IMR-90 (cell line): ENCODE measurements around the gene ZDHHC12. TPM values are rescaled to one million over a fixed set of nuclear protein-coding genes. Genes with fewer than 3 reads are reported as not detected.

Source experiments
- ATAC-seq: fragments of 200-7000 bp; cut with Tn5 transposase; 2 replicates; pipeline ENCODE4 v1.9.1; 2020; ENCODE audit warnings: low read depth, mild to moderate bottlenecking, moderate library complexity
- BruUV-seq: library from RNA; stranded (reverse); fragments of 400-500 nt; replicated peaks from 2 replicates; lab custom pipeline; 2021; lab: Mats Ljungman, UMichigan
- CTCF ChIA-PET: fragments of 300-600 bp; formaldehyde crosslinking; extraction: SDS; loops from one replicate; lab custom pipeline; 2021; ENCODE audit warnings: antibody characterized with exemption; lab: Yijun Ruan, JAX
- POLR2A ChIA-PET: fragments of 300-600 bp; sonication (Branson Sonifier 250); formaldehyde crosslinking; loops from one replicate; lab custom pipeline; 2022; ENCODE audit warnings: antibody characterized with exemption; ENCODE audit not compliant: unreplicated experiment; lab: Charles Lee
- DNase-seq: peaks from one replicate; pipeline ENCODE4 v3.0.0; 2013
- H2AFZ ChIP-seq: replicated peaks from 2 replicates; pipeline ENCODE3; 2013; ENCODE audit warnings: low read length, mild to moderate bottlenecking; ENCODE audit not compliant: poor library complexity
- H2AK5ac ChIP-seq: 2 replicates; pipeline ENCODE4 v1.6.1; 2013; ENCODE audit warnings: low read depth, low read length, inconsistent platforms
- H2AK9ac ChIP-seq: replicated peaks from 2 replicates; pipeline ENCODE3; 2013; ENCODE audit warnings: mild to moderate bottlenecking, low read depth, low read length, moderate library complexity; ENCODE audit not compliant: poor library complexity
- H2BK120ac ChIP-seq: 2 replicates; pipeline ENCODE4 v1.6.1; 2013; ENCODE audit warnings: low read depth, low read length, inconsistent platforms
- H2BK15ac ChIP-seq: 3 replicates; pipeline ENCODE4 v1.6.1; 2013; ENCODE audit warnings: low read depth, low read length, inconsistent platforms
- H2BK20ac ChIP-seq: 2 replicates; pipeline ENCODE4 v1.6.1; 2013; ENCODE audit warnings: low read depth, mild to moderate bottlenecking, inconsistent platforms, low read length, moderate library complexity
- H2BK5ac ChIP-seq: 2 replicates; pipeline ENCODE4 v1.6.1; 2013; ENCODE audit warnings: mild to moderate bottlenecking, low read depth, low read length, inconsistent platforms; ENCODE audit not compliant: poor library complexity, severe bottlenecking
- H3K14ac ChIP-seq: replicated peaks from 2 replicates; pipeline ENCODE4 v1.6.1; 2013; ENCODE audit warnings: low read depth, low read length, inconsistent platforms
- H3K18ac ChIP-seq: 2 replicates; pipeline ENCODE4 v1.6.1; 2013; ENCODE audit warnings: low read depth, low read length, control low read depth
- H3K23ac ChIP-seq: 2 replicates; pipeline ENCODE4 v1.6.1; 2013; ENCODE audit warnings: low read depth, low read length, inconsistent platforms
- H3K27ac ChIP-seq: 2 replicates; pipeline ENCODE4 v1.5.1; 2013; ENCODE audit warnings: mild to moderate bottlenecking, control low read depth, low read length; ENCODE audit not compliant: insufficient read depth
- H3K27me3 ChIP-seq: 2 replicates; pipeline ENCODE4 v1.6.1; 2013; ENCODE audit warnings: low read length; ENCODE audit not compliant: control insufficient read depth, insufficient read depth
- H3K36me3 ChIP-seq: 2 replicates; pipeline ENCODE4 v1.6.1; 2013; ENCODE audit warnings: low read length, mixed read lengths; ENCODE audit not compliant: control insufficient read depth, insufficient read depth
- H3K4ac ChIP-seq: 2 replicates; pipeline ENCODE4 v1.6.1; 2013; ENCODE audit warnings: low read depth, low read length, inconsistent platforms
- H3K4me1 ChIP-seq: 2 replicates; pipeline ENCODE4 v1.6.1; 2013; ENCODE audit warnings: low read length, mixed read lengths; ENCODE audit not compliant: control insufficient read depth, insufficient read depth
- H3K4me2 ChIP-seq: 2 replicates; pipeline ENCODE4 v1.6.1; 2013; ENCODE audit warnings: low read depth, mild to moderate bottlenecking, control low read depth, low read length, moderate library complexity
- H3K4me3 ChIP-seq: 2 replicates; pipeline ENCODE4 v1.5.1; 2013; ENCODE audit warnings: low read depth, mild to moderate bottlenecking, control low read depth, low read length, moderate library complexity; ENCODE audit not compliant: insufficient read depth
- H3K56ac ChIP-seq: 2 replicates; pipeline ENCODE4 v1.6.1; 2013; ENCODE audit warnings: low read length, inconsistent platforms; ENCODE audit not compliant: insufficient read depth; ENCODE audit errors: extremely low read depth
- H3K79me1 ChIP-seq, 2 experiments: 2 replicates each; pipeline ENCODE4 v1.6.1; 2013; ENCODE audit warnings: low read length in 2 of 2, inconsistent platforms in 1 of 2, low read depth in 1 of 2
- H3K9ac ChIP-seq: 2 replicates; pipeline ENCODE4 v1.6.1; 2013; ENCODE audit warnings: low read depth, low read length, control low read depth
- H3K9me1 ChIP-seq: 2 replicates; pipeline ENCODE4 v1.6.1; 2013; ENCODE audit warnings: low read length, inconsistent platforms; ENCODE audit not compliant: insufficient read depth
- H3K9me3 ChIP-seq: 2 replicates; pipeline ENCODE4 v1.6.1; 2013; ENCODE audit warnings: low read length; ENCODE audit not compliant: control insufficient read depth, insufficient read depth
- H4K20me1 ChIP-seq: 2 replicates; pipeline ENCODE4 v1.6.1; 2013; ENCODE audit warnings: low read length, inconsistent platforms; ENCODE audit not compliant: insufficient read depth
- H4K5ac ChIP-seq: 2 replicates; pipeline ENCODE4 v1.6.1; 2013; ENCODE audit warnings: mild to moderate bottlenecking, low read depth, low read length, control low read depth
- H4K8ac ChIP-seq, 2 experiments: 2 replicates each; pipeline ENCODE4 v1.6.1; 2013; ENCODE audit warnings: low read depth in 2 of 2, low read length in 2 of 2, control low read depth in 1 of 2, inconsistent platforms in 1 of 2
- H4K91ac ChIP-seq: 2 replicates; pipeline ENCODE4 v1.6.1; 2013; ENCODE audit warnings: low read depth, low read length, inconsistent platforms; ENCODE audit not compliant: insufficient read depth
- CTCF ChIP-seq: conservative IDR thresholded peaks from 2 replicates; pipeline ENCODE4 v1.5.1; 2012; ENCODE audit warnings: mild to moderate bottlenecking, low read depth, low read length, improper control_type of control experiment
- MAZ ChIP-seq: IDR thresholded peaks from 2 replicates; pipeline ENCODE4 v1.6.1; 2012; ENCODE audit warnings: low read depth, mild to moderate bottlenecking, low read length, improper control_type of control experiment, moderate library complexity, borderline replicate concordance
- MXI1 ChIP-seq: IDR thresholded peaks from 2 replicates; pipeline ENCODE4 v1.6.1; 2012; ENCODE audit warnings: low read depth, mild to moderate bottlenecking, low read length, moderate library complexity, borderline replicate concordance
- RCOR1 ChIP-seq: IDR thresholded peaks from 2 replicates; pipeline ENCODE4 v1.6.1; 2012; ENCODE audit warnings: mild to moderate bottlenecking, low read length, improper control_type of control experiment; ENCODE audit not compliant: insufficient replicate concordance
- WGBS, 2 experiments: methylation state at CpG; one replicate each; pipeline versions ENCODE4 v1.1.5 to v1.1.7; 2013; ENCODE audit warnings: missing lambda C conversion rate in 2 of 2; ENCODE audit not compliant: insufficient read length in 1 of 2; ENCODE audit errors: extremely low coverage in 2 of 2; 5-methylcytosine and 5-hydroxymethylcytosine counted together
- dilution Hi-C: fragments of 300-500 bp; cut with HindIII; formaldehyde crosslinking; loops from one replicate; pipeline ENCODE4 v1.14.3; 2018; ENCODE audit warnings: low sequenced_read_pairs; ENCODE audit not compliant: unreplicated experiment
- in situ Hi-C: fragments of 300-500 bp; cut with MboI; formaldehyde crosslinking; loops from 3 replicates; pipeline ENCODE4 v1.14.3; 2019; ENCODE audit warnings: low sequenced_read_pairs, inconsistent platforms, mixed read lengths
- intact Hi-C: fragments of 100-400 bp; cut with micrococcal nuclease; formaldehyde crosslinking; loops from 2 replicates; pipeline ENCODE4 v1.10.0; 2022
- polyA plus RNA-seq, 3 experiments: library from polyadenylated mRNA; depleted of rRNA; stranded (reverse); fragments of >200 nt; gene quantifications; 2 replicates each; pipeline ENCODE4 v1.2.3, GENCODE V29; 2012; ENCODE audit warnings: low replicate concordance in 1 of 3
- total RNA-seq: library from RNA; depleted of rRNA; stranded (reverse); fragments of >200 nt; gene quantifications from 2 replicates; pipeline ENCODE4 v1.2.3, GENCODE V29; 2012
- TF ChIP-seq, protein P1 (sequence below): fragments of 150-350 bp; IDR thresholded peaks from 2 replicates; pipeline ENCODE4 v1.6.1; 2016; ENCODE audit warnings: low read depth, mild to moderate bottlenecking, low read length, moderate library complexity, borderline replicate concordance

ZDHHC12 gene
- total and polyA plus RNA-seq, 2 of the 4 experiments (the other 2 are of a cell fraction), result 16.7 to 60.7 TPM

DNA sequence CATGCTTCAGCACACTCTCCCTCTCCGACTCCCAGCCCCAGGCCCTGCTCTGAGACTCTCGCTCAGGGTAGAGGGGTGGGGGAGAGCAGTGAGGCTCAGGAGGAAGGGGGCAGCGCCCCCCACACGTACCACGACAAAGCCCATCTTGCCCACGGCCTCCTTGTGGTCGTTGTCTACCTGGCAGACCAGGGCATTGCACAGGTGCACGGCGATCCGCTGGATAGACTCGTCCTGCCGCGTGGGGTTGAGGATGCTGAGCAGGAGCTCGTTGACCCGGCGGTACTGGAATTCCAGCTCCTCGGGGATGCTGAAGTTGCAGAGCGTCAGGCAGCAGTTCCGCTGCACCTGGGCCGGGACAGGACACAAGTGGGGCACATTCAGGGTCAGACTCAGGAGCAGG, 18.5 kb upstream of the ZDHHC12 start:
- H4K8ac ChIP-seq, result no peak overlapping the region
- H3K56ac ChIP-seq, result no peak overlapping the region
- H3K14ac ChIP-seq, result no peak overlapping the region
- H2AK5ac ChIP-seq, result no peak overlapping the region
- WGBS, 2 experiments, result 87% methylated on average over 12 of the region's 20 CpGs; no CpG with 5 or more reads in 1 of the 2 experiments
- H3K9ac ChIP-seq, result no peak overlapping the region
- no peak overlapping the region for H2BK20ac ChIP-seq
- H3K4me1 ChIP-seq, result no peaks in the 10 kb centered on the region
- peaks cover 25% of the 10 kb centered on the region for H3K36me3 ChIP-seq
- H4K91ac ChIP-seq, result no peak overlapping the region
- H4K5ac ChIP-seq, result no peak overlapping the region
- 0 out of 2 replicates have a peak, but pooled peaks cover 2% of the 10 kb centered on the region for H3K9me1 ChIP-seq
- H3K79me1 ChIP-seq, result no peaks in the 10 kb centered on the region
- dilution Hi-C loops (no loop called here), intact Hi-C loops (no loop called here), in situ Hi-C loops (no loop called here)
- no peak overlapping the region for H2BK5ac ChIP-seq
- no peaks in the 10 kb centered on the region for H3K27me3 ChIP-seq
- H2AFZ ChIP-seq, result no peak overlapping the region
- TF ChIP-seq, protein P1, sequence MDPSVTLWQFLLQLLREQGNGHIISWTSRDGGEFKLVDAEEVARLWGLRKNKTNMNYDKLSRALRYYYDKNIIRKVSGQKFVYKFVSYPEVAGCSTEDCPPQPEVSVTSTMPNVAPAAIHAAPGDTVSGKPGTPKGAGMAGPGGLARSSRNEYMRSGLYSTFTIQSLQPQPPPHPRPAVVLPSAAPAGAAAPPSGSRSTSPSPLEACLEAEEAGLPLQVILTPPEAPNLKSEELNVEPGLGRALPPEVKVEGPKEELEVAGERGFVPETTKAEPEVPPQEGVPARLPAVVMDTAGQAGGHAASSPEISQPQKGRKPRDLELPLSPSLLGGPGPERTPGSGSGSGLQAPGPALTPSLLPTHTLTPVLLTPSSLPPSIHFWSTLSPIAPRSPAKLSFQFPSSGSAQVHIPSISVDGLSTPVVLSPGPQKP, result no peak
- TF ChIP-seq MXI1 (no peak), RCOR1 (no peak), CTCF (no peak), MAZ (no peak)
- no peaks in the 10 kb centered on the region for H3K9me3 ChIP-seq
- no peaks in the 10 kb centered on the region for H4K20me1 ChIP-seq
- H3K27ac ChIP-seq, result no peak overlapping the region
- H3K18ac ChIP-seq, result no peak overlapping the region
- H2BK15ac ChIP-seq, result no peak overlapping the region
- ChIA-PET CTCF (no interaction called here), POLR2A (no interaction called here)
- no peak for ATAC-seq
- H2BK120ac ChIP-seq, result no peak overlapping the region
- H3K4ac ChIP-seq, result no peak overlapping the region
- DNase-seq, result no peak
- no peak overlapping the region for H3K4me3 ChIP-seq
- BruUV-seq, result no TSS peak
- H3K23ac ChIP-seq, result no peak overlapping the region
- H2AK9ac ChIP-seq, result no peak overlapping the region
- H3K4me2 ChIP-seq, result no peak overlapping the region
